ENCODE measurements around the gene KICS2.
A peak's percentile ranks its signal among the peaks of the same experiment; 100 is the strongest.

KICS2 gene

DNA sequence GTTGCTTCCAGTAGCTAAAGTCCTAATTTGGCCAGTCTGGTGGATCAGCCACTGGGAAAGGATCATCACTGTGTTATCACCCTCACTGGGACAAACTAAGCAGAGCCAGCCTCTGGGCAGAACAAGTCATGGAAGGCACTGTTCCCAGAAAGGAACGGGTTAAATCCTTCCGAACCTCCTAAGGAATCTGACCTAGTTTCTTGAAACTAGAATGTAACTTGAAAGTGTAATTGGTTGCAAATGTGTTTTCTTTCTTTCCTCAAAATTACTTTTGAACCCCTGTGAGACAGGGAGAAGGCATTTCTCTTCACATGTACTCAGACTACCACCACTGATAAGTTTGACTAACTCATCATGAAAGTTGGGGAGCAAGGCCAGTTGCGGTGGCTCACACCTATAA, 18.7 kb upstream of the KICS2 start:
- TF ChIP-seq CTCF (IDR thresholded peaks at IDR 0.05; ENCODE audit: control insufficient read depth, insufficient read depth, low read depth, low read length, missing control alignments) = no peak

DNA sequence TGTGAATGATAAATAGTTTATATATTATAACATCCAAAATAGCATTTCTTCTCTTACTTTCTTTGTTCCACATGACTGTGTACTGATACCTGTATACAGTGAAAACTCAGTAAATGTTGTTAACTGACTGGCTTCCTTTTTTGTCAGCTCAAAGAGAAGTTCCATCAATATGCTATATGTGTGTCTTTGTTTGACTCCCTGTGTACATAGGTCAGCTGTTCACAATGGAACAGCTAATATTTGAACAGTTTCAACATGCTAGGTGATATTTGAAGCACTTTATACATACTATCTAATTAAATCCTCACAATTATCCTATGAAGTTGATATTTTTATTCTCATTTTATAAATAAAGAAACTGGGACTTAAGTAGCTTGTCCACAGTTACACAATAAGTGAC, 15.3 kb upstream of the KICS2 start:
- H3K4me3 ChIP-seq (ENCODE audit: control insufficient read depth, low read depth, low read length) = no peak overlapping the region
- no peak for DNase-seq (ENCODE audit: low read depth)
- no peak for TF ChIP-seq CTCF (IDR thresholded peaks at IDR 0.05; ENCODE audit: control insufficient read depth, insufficient read depth, low read depth, low read length, missing control alignments)

More for the DNA sequence above, 18.7 kb upstream of the KICS2 start:
- DNase-seq (ENCODE audit: low read depth) = peak; percentile 3
- H3K4me3 ChIP-seq (ENCODE audit: control insufficient read depth, low read depth, low read length) = no peak overlapping the region

DNA sequence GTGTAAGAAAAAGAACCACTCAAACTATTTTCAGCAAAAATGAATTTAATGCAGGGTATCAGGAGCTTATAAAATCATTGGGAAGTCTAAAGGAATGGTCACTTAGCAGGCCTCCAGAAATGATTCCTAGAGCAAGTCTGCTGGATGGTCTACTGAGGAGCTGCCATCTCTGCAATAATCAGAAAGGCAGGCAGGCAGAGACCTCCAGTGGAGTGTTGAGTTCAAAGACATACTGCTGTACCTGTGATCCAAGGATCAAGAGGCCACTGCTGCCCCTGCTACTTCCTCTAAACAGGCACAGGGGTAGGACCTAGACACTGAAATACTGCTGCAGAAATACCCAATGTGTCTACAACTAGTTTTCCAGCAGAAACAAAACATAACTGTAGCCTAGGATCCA, 14.5 kb upstream of the KICS2 start:
- no peak for DNase-seq (ENCODE audit: low read depth)
- H3K4me3 ChIP-seq (ENCODE audit: control insufficient read depth, low read depth, low read length) = no peak overlapping the region
- peak; percentile 23 for TF ChIP-seq CTCF (IDR thresholded peaks at IDR 0.05; ENCODE audit: control insufficient read depth, insufficient read depth, low read depth, low read length, missing control alignments)

- no peak overlapping the region for H3K4me3 ChIP-seq (ENCODE audit: control insufficient read depth, low read depth, low read length)
- TF ChIP-seq CTCF (IDR thresholded peaks at IDR 0.05; ENCODE audit: control insufficient read depth, insufficient read depth, low read depth, low read length, missing control alignments) = no peak
- no peak for DNase-seq (ENCODE audit: low read depth)
Observed at GRCh38 chr12:64232196-64232595, 10.1 kb upstream of the KICS2 start.

DNA sequence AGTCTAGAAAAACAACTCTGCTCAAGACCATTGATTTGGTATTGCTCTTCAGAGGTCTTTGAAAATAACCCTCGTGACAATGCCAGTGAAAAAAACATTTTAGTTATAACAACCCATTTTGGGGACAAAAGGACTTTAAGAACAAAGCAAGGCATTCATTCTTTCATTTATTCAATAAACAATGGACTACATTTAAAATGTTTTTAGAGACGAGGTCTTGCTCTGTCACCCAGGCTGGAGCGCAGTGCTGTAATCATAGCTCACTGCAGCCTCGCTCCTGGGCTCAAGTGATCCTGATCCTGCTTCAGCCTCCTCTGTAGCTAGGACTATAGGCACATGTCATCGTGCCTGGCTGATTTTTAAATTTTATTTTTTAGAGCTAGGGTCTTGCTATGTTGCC, 7.7 kb upstream of the KICS2 start:
- TF ChIP-seq CTCF (IDR thresholded peaks at IDR 0.05; ENCODE audit: control insufficient read depth, insufficient read depth, low read depth, low read length, missing control alignments) = no peak
- no peak for DNase-seq (ENCODE audit: low read depth)
- no peak overlapping the region for H3K4me3 ChIP-seq (ENCODE audit: control insufficient read depth, low read depth, low read length)

GRCh38 chr12:64229240-64229639, 7.1 kb upstream of the KICS2 start:
- H3K4me3 ChIP-seq (ENCODE audit: control insufficient read depth, low read depth, low read length) = no peak overlapping the region
- no peak for DNase-seq (ENCODE audit: low read depth)
- no peak for TF ChIP-seq CTCF (IDR thresholded peaks at IDR 0.05; ENCODE audit: control insufficient read depth, insufficient read depth, low read depth, low read length, missing control alignments)

DNA sequence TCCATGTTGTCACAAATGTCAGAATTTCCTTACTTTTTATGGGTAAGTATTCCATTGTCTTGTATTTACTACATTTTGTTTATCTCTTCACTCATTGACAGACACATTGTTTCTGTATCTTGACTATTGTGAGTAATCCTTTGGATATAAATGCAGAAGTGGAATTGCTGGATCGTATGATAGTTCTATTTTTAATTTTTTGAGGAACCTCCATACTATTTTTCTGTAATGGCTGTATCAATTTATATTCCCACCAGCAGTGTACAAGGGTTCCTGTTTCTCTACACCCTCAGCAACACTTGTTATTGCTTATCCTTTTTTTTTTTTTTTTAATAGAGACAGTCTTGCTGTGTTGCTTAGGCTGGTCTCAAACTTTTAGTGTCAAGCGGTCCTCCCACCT, 3.5 kb upstream of the KICS2 start:
- no peak overlapping the region for H3K4me3 ChIP-seq (ENCODE audit: control insufficient read depth, low read depth, low read length)
- no peak for DNase-seq (ENCODE audit: low read depth)
- TF ChIP-seq CTCF (IDR thresholded peaks at IDR 0.05; ENCODE audit: control insufficient read depth, insufficient read depth, low read depth, low read length, missing control alignments) = no peak
